GM18526 (cell line): ENCODE results near the gene FXN.

Experiments used
- POLR2A ChIP-seq: IDR thresholded peaks from 3 replicates; pipeline ENCODE4 v1.6.1; 2011; ENCODE audit not compliant: insufficient read length; ENCODE audit errors: extremely low read depth

The FXN gene

DNA sequence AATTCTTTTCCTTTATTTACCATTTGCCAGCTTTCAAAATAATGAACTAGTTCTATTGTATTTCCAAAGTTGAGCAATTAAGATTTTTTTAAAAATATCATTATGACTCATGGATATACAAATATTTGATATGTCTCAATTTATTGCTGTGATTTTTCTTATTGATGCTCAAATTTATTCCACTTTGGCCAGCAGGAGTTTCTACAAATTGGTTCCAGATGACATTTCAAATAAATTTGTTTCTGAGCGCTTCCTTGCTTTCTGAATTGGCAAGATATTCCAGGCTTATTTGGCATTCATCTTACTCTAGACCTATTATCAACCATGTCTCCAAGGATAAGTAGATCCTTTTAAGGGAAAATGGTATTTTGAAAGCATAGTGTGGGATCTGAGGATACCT, 80.1 kb downstream of the FXN start:
- TF ChIP-seq POLR2A = no peak

GRCh38 chr9:69118656-69119055, 83.1 kb downstream of the FXN start:
- TF ChIP-seq POLR2A = no peak

DNA sequence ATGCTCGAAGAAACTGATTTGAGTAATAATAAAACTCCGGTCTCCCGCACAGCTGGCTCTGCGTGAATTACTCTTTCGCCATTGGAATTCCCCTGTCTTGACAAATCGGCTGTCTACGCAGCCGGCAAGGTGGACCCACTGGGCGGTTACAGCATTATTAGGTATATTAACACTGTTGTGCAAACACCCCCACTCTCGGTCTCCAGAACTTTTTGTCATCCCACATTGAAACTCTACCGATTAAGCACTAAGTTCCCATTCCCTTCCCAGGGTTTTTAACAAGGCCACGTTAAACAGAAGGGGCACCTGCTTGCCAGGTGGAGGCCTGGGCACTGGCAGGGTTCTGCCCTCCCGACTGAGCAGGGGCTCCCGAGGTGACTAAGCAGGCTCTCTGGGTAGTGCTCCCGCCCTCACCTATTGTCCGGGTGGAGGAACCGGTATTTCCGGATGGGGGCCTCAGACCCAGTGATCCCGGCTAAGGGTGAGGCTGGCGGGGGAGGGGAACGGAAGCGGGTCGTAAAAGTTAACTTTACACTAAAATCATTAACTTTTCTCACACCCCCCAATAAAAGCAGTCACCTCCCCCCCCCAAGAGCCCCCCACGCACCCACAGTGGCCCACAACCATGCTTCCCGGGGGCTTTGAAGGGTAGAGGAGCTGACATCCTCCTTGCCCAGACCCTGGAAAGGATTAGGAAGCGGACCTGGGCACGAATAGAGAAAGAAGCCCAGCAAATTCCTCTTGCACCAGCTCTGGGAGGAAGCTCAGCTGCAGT, 85.0 kb downstream of the FXN start:
- TF ChIP-seq POLR2A = no peak

DNA sequence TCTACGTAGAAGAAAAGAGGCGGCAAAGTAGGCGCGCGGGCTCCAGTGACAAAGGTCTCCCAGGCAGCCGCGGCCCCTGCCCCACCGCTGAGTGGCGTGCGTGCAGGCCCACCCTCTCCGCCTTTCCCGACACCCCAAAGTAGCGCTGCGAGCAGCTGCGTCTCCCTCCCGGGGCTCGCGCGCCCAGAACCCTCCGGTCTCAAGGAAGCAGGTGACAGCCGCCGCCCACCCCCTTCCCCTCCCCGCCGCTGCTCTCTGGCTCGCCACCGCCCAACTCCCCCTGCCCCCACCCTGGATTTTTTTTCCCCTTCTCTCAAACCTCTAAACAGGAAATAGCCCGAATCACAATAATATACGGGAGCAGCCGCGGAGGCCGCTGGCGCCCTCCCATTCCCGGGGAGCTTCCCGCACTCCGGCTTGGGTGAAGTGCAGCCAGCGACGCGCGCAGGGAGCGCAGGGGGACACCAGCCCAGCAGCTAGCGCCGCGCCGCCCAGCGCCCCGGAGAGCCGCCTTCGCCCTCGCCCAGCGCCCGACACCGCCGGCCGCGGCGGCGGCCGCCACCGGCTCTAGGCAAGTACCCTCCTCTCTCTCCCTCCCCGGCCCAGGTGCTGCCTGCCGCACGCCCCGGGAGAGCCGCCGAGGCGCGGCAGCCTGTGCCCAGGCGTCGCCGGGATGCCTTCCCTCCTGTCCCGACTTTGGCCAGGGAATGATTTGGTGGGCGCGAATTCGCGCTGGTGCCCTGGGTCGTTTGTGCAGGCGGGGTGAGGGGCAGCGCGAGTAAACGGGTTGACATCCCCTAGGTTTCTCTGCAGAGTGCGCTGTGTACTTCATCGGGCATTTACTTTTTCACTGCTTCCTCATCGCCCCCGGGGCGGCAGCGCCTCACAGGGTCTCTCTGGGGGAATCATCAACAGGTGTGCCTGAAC, 85.9 kb downstream of the FXN start:
- TF ChIP-seq POLR2A = no peak

GRCh38 chr9:69122082-69122548, 86.6 kb downstream of the FXN start:
- TF ChIP-seq POLR2A = no peak

DNA sequence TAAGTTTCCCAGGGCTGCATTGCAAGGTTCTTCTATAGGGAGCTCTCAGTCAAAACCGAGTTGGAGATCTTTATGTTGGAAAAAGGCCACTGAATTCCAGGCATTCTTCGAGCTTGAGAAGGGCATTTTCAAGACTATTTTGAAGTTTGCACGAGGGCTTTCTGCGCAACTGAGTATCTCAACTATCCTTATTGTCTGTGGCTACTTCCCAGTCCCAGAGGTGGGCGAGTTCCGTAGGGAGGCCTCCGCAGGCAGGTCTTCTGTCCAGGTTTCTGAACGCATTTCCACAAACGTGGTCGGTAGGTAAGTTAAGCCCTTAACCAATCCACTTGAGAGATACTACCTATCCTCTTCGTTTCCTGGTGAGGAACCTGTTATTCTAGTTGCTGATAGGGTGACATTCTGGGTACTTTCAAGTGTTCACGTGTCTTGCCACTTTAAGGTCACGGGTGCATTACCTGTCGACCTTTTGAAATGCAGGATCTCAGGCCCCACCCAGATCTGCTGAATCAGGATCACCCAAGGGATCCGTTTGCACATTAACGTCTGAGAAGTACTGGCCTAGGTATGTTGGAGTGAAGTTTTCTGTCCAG, 87.1 kb downstream of the FXN start:
- TF ChIP-seq POLR2A = no peak

GRCh38 chr9:69130456-69131441, 95.2 kb downstream of the FXN start:
- TF ChIP-seq POLR2A = no peak

- no peak for TF ChIP-seq POLR2A
Measured at GRCh38 chr9:69131682-69132081, 96.1 kb downstream of the FXN start.

DNA sequence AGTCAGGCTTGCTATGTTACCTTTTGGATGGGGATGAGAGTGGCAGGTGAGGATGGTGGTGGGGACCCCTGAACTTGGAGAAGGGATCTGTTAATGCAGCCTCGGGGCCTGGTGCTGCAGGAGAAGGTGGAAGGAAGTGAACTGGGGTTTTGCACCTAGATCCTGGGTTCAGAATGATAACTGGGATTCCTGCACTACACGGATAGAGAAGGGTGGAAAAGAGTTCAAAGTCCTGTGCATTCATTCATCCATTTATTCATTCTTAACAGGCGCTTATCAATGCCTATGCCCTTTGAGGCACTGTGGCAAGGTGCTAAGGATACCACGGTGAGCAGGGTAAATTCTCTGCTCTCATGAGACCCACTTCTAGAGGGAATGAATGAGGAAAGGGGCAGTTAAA, 96.8 kb downstream of the FXN start:
- TF ChIP-seq POLR2A = no peak

GRCh38 chr9:69134412-69134811, 98.9 kb downstream of the FXN start:
- no peak for TF ChIP-seq POLR2A

DNA sequence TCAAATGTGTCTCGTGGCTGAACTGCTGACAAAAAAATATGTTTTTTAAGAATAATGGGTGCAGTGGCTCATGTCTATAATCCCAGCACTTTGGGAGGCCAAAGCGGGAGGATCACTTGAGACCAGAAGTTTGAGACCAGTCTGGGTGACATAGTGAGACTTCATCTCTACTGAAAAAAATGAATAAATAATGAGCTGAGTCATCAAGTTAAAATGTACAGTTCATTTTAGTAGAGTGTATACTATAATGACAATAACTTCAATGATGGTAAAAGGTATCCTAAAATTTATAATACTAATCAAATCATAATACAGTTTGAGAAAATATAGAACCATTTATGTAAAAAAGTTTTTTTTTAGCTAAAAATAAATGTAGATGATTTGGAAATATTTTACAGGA, 100.6 kb downstream of the FXN start:
- no peak for TF ChIP-seq POLR2A

GRCh38 chr9:69136779-69137178, 101.2 kb downstream of the FXN start:
- TF ChIP-seq POLR2A = no peak

DNA sequence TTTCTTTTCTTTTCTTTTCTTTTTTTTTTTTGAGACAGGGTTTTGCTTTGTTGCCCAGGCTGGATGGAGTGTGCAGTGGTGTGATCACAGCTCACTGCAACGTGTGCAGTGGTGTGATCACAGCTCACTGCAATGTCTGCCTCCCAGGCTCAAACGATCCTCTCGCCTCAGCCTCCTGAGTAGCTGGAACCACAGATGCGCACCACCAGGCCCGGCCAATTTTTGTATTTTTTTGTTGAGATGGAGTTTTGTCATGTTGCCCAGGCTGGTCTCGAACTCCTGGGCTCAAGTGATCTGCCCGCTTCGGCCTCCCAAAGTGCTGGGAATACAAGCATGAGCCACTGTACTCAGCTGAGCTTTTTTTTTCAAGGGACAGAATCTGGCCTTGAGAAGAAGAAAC, 101.8 kb downstream of the FXN start:
- no peak for TF ChIP-seq POLR2A

- no peak for TF ChIP-seq POLR2A
Measured at GRCh38 chr9:69139596-69139995, 104.0 kb downstream of the FXN start.
